Transverse colon (tissue), 3 donors: ENCODE results near the gene ABLIM2.

ENCODE experiments used
- CTCF ChIP-seq, 5 experiments: fragments of 200-600 bp in 3 of 5; fragments of 450-650 bp in 2 of 5; sonication (generic) in 3 of 5; IDR thresholded peaks; 1 replicate in 2 of 5; 2 replicates in 3 of 5; pipeline ENCODE4 v1.5.1; 2016 to 2017; ENCODE audit warnings: antibody characterized with exemption in 5 of 5, inconsistent platforms in 3 of 5, mild to moderate bottlenecking in 2 of 5, moderate library complexity in 1 of 5
- EP300 ChIP-seq: sonication (generic); formaldehyde crosslinking; IDR thresholded peaks from one replicate; pipeline ENCODE4 v1.6.1; 2017; ENCODE audit warnings: antibody characterized with exemption, low read depth
- POLR2A ChIP-seq: fragments of 450-650 bp; IDR thresholded peaks from one replicate; pipeline ENCODE4 v1.6.1; 2016; ENCODE audit warnings: antibody characterized with exemption, mild to moderate bottlenecking, moderate library complexity

GRCh38 chr4:8055206-8055605, 103.4 kb downstream of the ABLIM2 start:
- no peak for TF ChIP-seq CTCF (IDR thresholded peaks at IDR 0.05)
- TF ChIP-seq EP300, result no peak
- no peak for TF ChIP-seq POLR2A
